ENCODE results near the gene SLC12A9. TPM values are rescaled to one million over a fixed set of nuclear protein-coding genes. Genes with fewer than 3 reads are reported as not detected.
"Not testable (repeated sequence)": the region's sequence is repeated elsewhere in the genome, so short reads cannot be mapped to it uniquely, and the experiment has no call there.

The SLC12A9 gene
- total RNA-seq, 5 donors from 2014 or later (not counting 1 experiment from before 2014, with no cell fraction given): 49.9 to 72.6 (median 70.2) TPM

DNA sequence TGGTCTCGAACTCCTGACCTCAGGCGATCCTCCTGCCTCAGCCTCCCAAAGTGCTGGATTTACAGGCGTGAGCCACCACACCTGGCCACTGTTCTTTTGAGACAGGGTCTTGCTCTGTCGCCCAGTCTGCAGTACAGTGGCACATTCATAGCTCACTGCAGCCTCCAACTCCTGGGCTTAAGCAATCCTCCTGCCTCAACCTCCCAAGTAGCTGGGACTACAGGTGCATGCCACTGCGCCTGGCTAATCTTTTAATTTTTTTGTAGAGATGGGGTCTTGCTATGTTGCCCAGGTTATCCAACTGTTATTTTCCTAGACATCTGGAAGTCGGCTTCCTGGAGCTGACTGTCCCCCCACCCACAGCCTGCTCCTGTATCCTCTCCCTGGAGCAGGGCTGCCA lies 45.6 kb upstream of the SLC12A9 start:
- CTCF ChIA-PET; H3K27ac ChIP-seq (ENCODE audit: low read length); H3K4me3 Mint-ChIP-seq; ATAC-seq (replicated peaks in 1 of 4); H3K9me3 Mint-ChIP-seq; H3K27ac Mint-ChIP-seq; DNase-seq; POLR2A ChIA-PET; H3K4me3 ChIP-seq (ENCODE audit: control insufficient read depth in 1 of 2, extremely low read depth in 1 of 2, low read length in 1 of 2); H3K36me3 ChIP-seq (ENCODE audit: control insufficient read depth in 2 of 2, extremely low read depth in 1 of 2, insufficient read depth in 1 of 2, low read length in 1 of 2); H3K4me1 ChIP-seq (ENCODE audit: control insufficient read depth in 1 of 2, extremely low read depth in 1 of 2, insufficient read depth in 2 of 2, low read length in 2 of 2); H3K4me1 Mint-ChIP-seq; H3K27me3 ChIP-seq (replicated peaks in 1 of 2; ENCODE audit: control insufficient read depth in 2 of 2, extremely low read depth in 1 of 2, insufficient read depth in 2 of 2, low read length in 1 of 2); H3K9me3 ChIP-seq; H3K27me3 Mint-ChIP-seq: not testable (repeated sequence)
- H3K36me3 Mint-ChIP-seq: peaks cover 10% of the 10 kb centered on the region
- 92% methylated on average over 5 of the region's 6 CpGs for WGBS (ENCODE audit: insufficient coverage)

GRCh38 chr7:100808354-100808875 lies 44.1 kb upstream of the SLC12A9 start:
- POLR2A ChIA-PET: interaction anchor here in 1 of 2 donors (0.6 kb wide), 1 partner anchor 936 kb away, joined by 3 read pairs; no protein-coding TSS in a partner anchor
- Mint-ChIP-seq H3K4me3 (no peak overlapping the region), H3K9me3 (no peaks in the 10 kb centered on the region), H3K27me3 (no peaks in the 10 kb centered on the region), H3K4me1 (peaks cover 0 to 4% (median 0%) of the 10 kb centered on the region in 3 donors), H3K36me3 (peaks cover 10% of the 10 kb centered on the region), H3K27ac (no peak overlapping the region)
- no peaks in the 10 kb centered on the region for H3K27me3 ChIP-seq (replicated peaks in 1 of 2; ENCODE audit: control insufficient read depth in 2 of 2, extremely low read depth in 1 of 2, insufficient read depth in 2 of 2, low read length in 1 of 2)
- H3K4me3 ChIP-seq (ENCODE audit: control insufficient read depth in 1 of 2, extremely low read depth in 1 of 2, low read length in 1 of 2): no peak overlapping the region
- DNase-seq (no peak), ATAC-seq (replicated peaks in 1 of 4) (no peak)
- CTCF ChIA-PET: no interaction called here
- H3K27ac ChIP-seq (ENCODE audit: low read length): no peak overlapping the region
- H3K4me1 ChIP-seq (ENCODE audit: control insufficient read depth in 1 of 2, extremely low read depth in 1 of 2, insufficient read depth in 2 of 2, low read length in 2 of 2): peaks cover 0 to 3% of the 10 kb centered on the region in 2 experiments
- WGBS (ENCODE audit: insufficient coverage): 85% methylated on average over 4 of the region's 5 CpGs
- no peaks in the 10 kb centered on the region for H3K36me3 ChIP-seq (ENCODE audit: control insufficient read depth in 2 of 2, extremely low read depth in 1 of 2, insufficient read depth in 1 of 2, low read length in 1 of 2)
- no peaks in the 10 kb centered on the region for H3K9me3 ChIP-seq

DNA sequence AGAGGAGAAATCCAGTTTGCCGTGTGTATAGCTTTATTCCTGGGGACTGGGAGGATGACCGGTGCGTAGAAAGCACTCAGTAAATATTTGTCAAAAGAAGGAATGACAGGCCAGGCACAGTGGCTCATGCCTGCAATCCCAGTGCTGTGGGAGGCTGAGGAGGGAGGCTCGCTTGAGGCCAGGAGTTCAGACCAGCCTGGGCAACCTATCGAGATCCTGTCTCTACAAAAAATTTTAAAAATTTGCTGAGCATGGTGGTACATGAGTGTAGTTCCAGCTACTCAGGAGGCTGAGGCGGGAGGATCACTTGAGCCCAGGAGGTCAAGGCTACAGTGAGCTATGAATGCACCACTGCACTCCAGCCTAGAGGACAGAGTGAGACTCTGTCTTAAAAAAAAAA lies 41.0 kb upstream of the SLC12A9 start:
- Histone ChIP-seq H3K4me3 (ENCODE audit: control insufficient read depth in 1 of 2, extremely low read depth in 1 of 2, low read length in 1 of 2) (no peak overlapping the region), H3K9me3 (no peaks in the 10 kb centered on the region), H3K27ac (ENCODE audit: low read length) (no peak overlapping the region), H3K36me3 (ENCODE audit: control insufficient read depth in 2 of 2, extremely low read depth in 1 of 2, insufficient read depth in 1 of 2, low read length in 1 of 2) (no peaks in the 10 kb centered on the region), H3K4me1 (ENCODE audit: control insufficient read depth in 1 of 2, extremely low read depth in 1 of 2, insufficient read depth in 2 of 2, low read length in 2 of 2) (no peaks in the 10 kb centered on the region), H3K27me3 (replicated peaks in 1 of 2; ENCODE audit: control insufficient read depth in 2 of 2, extremely low read depth in 1 of 2, insufficient read depth in 2 of 2, low read length in 1 of 2) (no peaks in the 10 kb centered on the region)
- Mint-ChIP-seq H3K4me1 (no peaks in the 10 kb centered on the region), H3K27ac (no peak overlapping the region), H3K9me3 (no peaks in the 10 kb centered on the region), H3K27me3 (no peaks in the 10 kb centered on the region), H3K4me3 (no peak overlapping the region), H3K36me3 (peaks cover 6% of the 10 kb centered on the region)
- ChIA-PET POLR2A (no interaction called here), CTCF (no interaction called here)
- 89% methylated on average over 5 of the region's 6 CpGs for WGBS (ENCODE audit: insufficient coverage)
- DNase-seq: no peak
- no peak for ATAC-seq (replicated peaks in 1 of 4)

DNA sequence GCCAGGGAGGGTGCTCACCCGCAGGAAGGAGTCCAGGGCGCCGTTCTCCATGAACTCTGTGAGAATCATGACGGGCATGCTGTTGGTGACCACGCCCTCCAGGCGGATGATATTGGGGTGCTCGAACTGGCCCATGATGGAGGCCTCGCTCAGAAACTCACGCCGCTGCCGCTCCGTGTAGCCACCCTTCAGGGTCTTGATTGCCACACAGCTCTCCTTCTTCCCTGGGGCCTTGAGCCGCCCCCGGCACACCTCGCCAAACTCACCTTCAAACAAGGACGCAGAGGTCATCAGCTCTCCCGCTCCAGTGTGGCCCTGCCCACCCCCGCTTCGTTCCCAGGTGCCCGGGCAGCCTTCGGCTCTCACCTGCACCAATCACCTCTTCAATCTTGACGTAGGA lies 39.8 kb upstream of the SLC12A9 start:
- Mint-ChIP-seq H3K9me3 (no peaks in the 10 kb centered on the region), H3K27me3 (no peaks in the 10 kb centered on the region), H3K4me1 (no peaks in the 10 kb centered on the region), H3K4me3 (no peak overlapping the region), H3K27ac (no peak overlapping the region), H3K36me3 (peaks cover 6% of the 10 kb centered on the region)
- POLR2A ChIA-PET: no interaction called here
- CTCF ChIA-PET: no interaction called here
- no peaks in the 10 kb centered on the region for H3K36me3 ChIP-seq (ENCODE audit: control insufficient read depth in 2 of 2, extremely low read depth in 1 of 2, insufficient read depth in 1 of 2, low read length in 1 of 2)
- H3K27me3 ChIP-seq (replicated peaks in 1 of 2; ENCODE audit: control insufficient read depth in 2 of 2, extremely low read depth in 1 of 2, insufficient read depth in 2 of 2, low read length in 1 of 2): no peaks in the 10 kb centered on the region
- H3K27ac ChIP-seq (ENCODE audit: low read length): no peak overlapping the region
- WGBS (ENCODE audit: insufficient coverage): 96% methylated on average over 17 of the region's 22 CpGs
- DNase-seq (no peak), ATAC-seq (replicated peaks in 1 of 4) (no peak)
- no peaks in the 10 kb centered on the region for H3K9me3 ChIP-seq
- no peak overlapping the region for H3K4me3 ChIP-seq (ENCODE audit: control insufficient read depth in 1 of 2, extremely low read depth in 1 of 2, low read length in 1 of 2)
- no peaks in the 10 kb centered on the region for H3K4me1 ChIP-seq (ENCODE audit: control insufficient read depth in 1 of 2, extremely low read depth in 1 of 2, insufficient read depth in 2 of 2, low read length in 2 of 2)

DNA sequence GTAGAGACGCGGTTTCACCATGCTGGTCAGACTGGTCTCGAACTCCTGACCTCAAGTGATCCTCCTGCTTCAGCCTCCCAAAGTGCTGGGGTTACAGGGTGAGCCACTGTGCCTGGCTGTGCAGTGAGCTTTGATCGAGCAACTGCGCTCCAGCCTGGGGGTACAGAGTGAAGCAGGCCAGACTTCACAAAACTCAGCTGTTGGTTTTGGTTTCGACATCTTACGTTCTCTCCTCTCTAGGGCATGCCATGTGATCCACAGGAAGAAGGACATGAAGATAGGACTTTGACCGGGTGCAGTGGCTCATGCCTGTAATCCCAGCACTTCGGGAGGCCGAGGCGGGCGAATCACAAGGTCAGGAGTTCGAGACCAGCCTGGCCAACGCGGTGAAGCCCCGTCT lies 36.0 kb upstream of the SLC12A9 start:
- ATAC-seq (replicated peaks in 1 of 4); H3K4me3 ChIP-seq (ENCODE audit: control insufficient read depth in 1 of 2, extremely low read depth in 1 of 2, low read length in 1 of 2); H3K36me3 Mint-ChIP-seq; H3K27me3 Mint-ChIP-seq; CTCF ChIA-PET; H3K4me1 Mint-ChIP-seq; H3K36me3 ChIP-seq (ENCODE audit: control insufficient read depth in 2 of 2, extremely low read depth in 1 of 2, insufficient read depth in 1 of 2, low read length in 1 of 2); H3K9me3 ChIP-seq; H3K4me1 ChIP-seq (ENCODE audit: control insufficient read depth in 1 of 2, extremely low read depth in 1 of 2, insufficient read depth in 2 of 2, low read length in 2 of 2); H3K27ac ChIP-seq (ENCODE audit: low read length); H3K27ac Mint-ChIP-seq; H3K27me3 ChIP-seq (replicated peaks in 1 of 2; ENCODE audit: control insufficient read depth in 2 of 2, extremely low read depth in 1 of 2, insufficient read depth in 2 of 2, low read length in 1 of 2); H3K4me3 Mint-ChIP-seq; H3K9me3 Mint-ChIP-seq; DNase-seq: not testable (repeated sequence)
- POLR2A ChIA-PET: interaction anchor here in 1 of 2 donors (0.7 kb wide), 1 partner anchor 20 kb away, joined by 4 read pairs; no protein-coding TSS in a partner anchor
- WGBS (ENCODE audit: insufficient coverage): 90% methylated on average over 15 of the region's 16 CpGs

GRCh38 chr7:100817097-100817496 lies 35.4 kb upstream of the SLC12A9 start:
- Histone ChIP-seq H3K9me3 (no peaks in the 10 kb centered on the region), H3K4me3 (ENCODE audit: control insufficient read depth in 1 of 2, extremely low read depth in 1 of 2, low read length in 1 of 2) (no peak overlapping the region), H3K4me1 (ENCODE audit: control insufficient read depth in 1 of 2, extremely low read depth in 1 of 2, insufficient read depth in 2 of 2, low read length in 2 of 2) (no peaks in the 10 kb centered on the region), H3K36me3 (ENCODE audit: control insufficient read depth in 2 of 2, extremely low read depth in 1 of 2, insufficient read depth in 1 of 2, low read length in 1 of 2) (no peaks in the 10 kb centered on the region), H3K27me3 (replicated peaks in 1 of 2; ENCODE audit: control insufficient read depth in 2 of 2, extremely low read depth in 1 of 2, insufficient read depth in 2 of 2, low read length in 1 of 2) (peaks cover 0 to 6% of the 10 kb centered on the region in 2 experiments), H3K27ac (ENCODE audit: low read length) (no peak overlapping the region)
- H3K4me3 Mint-ChIP-seq: no peak overlapping the region
- ChIA-PET POLR2A (no interaction called here), CTCF (no interaction called here)
- H3K27ac Mint-ChIP-seq: no peak overlapping the region
- no peaks in the 10 kb centered on the region for H3K27me3 Mint-ChIP-seq
- no peaks in the 10 kb centered on the region for H3K4me1 Mint-ChIP-seq
- ATAC-seq (replicated peaks in 1 of 4) (no peak), DNase-seq (no peak)
- 100% methylated on average over 1 of the region's 19 CpGs for WGBS (ENCODE audit: insufficient coverage)
- H3K9me3 Mint-ChIP-seq: no peaks in the 10 kb centered on the region
- H3K36me3 Mint-ChIP-seq: no peaks in the 10 kb centered on the region

DNA sequence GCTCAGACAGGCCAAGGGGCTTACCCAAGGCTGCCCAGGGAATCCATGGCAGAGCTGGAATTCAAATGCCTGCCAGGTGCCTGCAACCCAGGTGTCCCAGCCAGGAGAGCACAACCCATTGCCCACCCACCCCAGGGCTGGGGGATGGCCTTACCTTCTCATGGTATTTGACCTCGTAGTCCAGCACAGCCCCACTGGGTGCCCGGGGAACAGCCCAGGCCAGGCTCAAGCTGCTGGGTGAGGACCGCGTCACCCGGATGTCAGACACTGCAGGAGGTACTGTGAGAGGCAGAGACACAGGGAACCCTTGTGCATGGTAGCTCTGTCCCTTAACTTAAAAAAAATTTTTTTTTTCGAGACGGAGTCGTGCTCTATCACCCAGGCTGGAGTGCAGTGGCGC lies 34.1 kb upstream of the SLC12A9 start:
- no peak for DNase-seq
- peaks cover 0 to 9% of the 10 kb centered on the region in 2 experiments for H3K27me3 ChIP-seq (replicated peaks in 1 of 2; ENCODE audit: control insufficient read depth in 2 of 2, extremely low read depth in 1 of 2, insufficient read depth in 2 of 2, low read length in 1 of 2)
- CTCF ChIA-PET: interaction anchor here in 1 of 2 donors (0.6 kb wide), 1 partner anchor 922 kb away, joined by 6 read pairs; no protein-coding TSS in a partner anchor
- H3K36me3 ChIP-seq (ENCODE audit: control insufficient read depth in 2 of 2, extremely low read depth in 1 of 2, insufficient read depth in 1 of 2, low read length in 1 of 2): no peaks in the 10 kb centered on the region
- peaks cover 0 to 2% of the 10 kb centered on the region in 2 donors for H3K27me3 Mint-ChIP-seq
- POLR2A ChIA-PET: no interaction called here
- H3K4me3 Mint-ChIP-seq: no peak overlapping the region
- no peaks in the 10 kb centered on the region for H3K4me1 ChIP-seq (ENCODE audit: control insufficient read depth in 1 of 2, extremely low read depth in 1 of 2, insufficient read depth in 2 of 2, low read length in 2 of 2)
- no peak overlapping the region for H3K27ac Mint-ChIP-seq
- H3K27ac ChIP-seq (ENCODE audit: low read length): no peak overlapping the region
- H3K9me3 Mint-ChIP-seq: no peaks in the 10 kb centered on the region
- H3K36me3 Mint-ChIP-seq: no peaks in the 10 kb centered on the region
- no peaks in the 10 kb centered on the region for H3K9me3 ChIP-seq
- H3K4me1 Mint-ChIP-seq: no peaks in the 10 kb centered on the region
- no peak overlapping the region for H3K4me3 ChIP-seq (ENCODE audit: control insufficient read depth in 1 of 2, extremely low read depth in 1 of 2, low read length in 1 of 2)
- 97% methylated on average over 7 of the region's 9 CpGs for WGBS (ENCODE audit: insufficient coverage)
- no peak for ATAC-seq (replicated peaks in 1 of 4)

Measured in T-cell (primary cell).